IMR-90 (cell line): ENCODE results near the gene NADSYN1. TPM values are rescaled to one million over a fixed set of nuclear protein-coding genes. Genes with fewer than 3 reads are reported as not detected.

Experiments
- ATAC-seq: fragments of 200-7000 bp; cut with Tn5 transposase; 2 replicates; pipeline ENCODE4 v1.9.1; 2020; ENCODE audit warnings: low read depth, mild to moderate bottlenecking, moderate library complexity
- BruUV-seq: library from RNA; stranded (reverse); fragments of 400-500 nt; replicated peaks from 2 replicates; lab custom pipeline; 2021; lab: Mats Ljungman, UMichigan
- CTCF ChIA-PET: fragments of 300-600 bp; formaldehyde crosslinking; extraction: SDS; loops from one replicate; lab custom pipeline; 2021; ENCODE audit warnings: antibody characterized with exemption; lab: Yijun Ruan, JAX
- POLR2A ChIA-PET: fragments of 300-600 bp; sonication (Branson Sonifier 250); formaldehyde crosslinking; loops from one replicate; lab custom pipeline; 2022; ENCODE audit warnings: antibody characterized with exemption; ENCODE audit not compliant: unreplicated experiment; lab: Charles Lee
- DNase-seq: peaks from one replicate; pipeline ENCODE4 v3.0.0; 2013
- H2AFZ ChIP-seq: replicated peaks from 2 replicates; pipeline ENCODE3; 2013; ENCODE audit warnings: low read length, mild to moderate bottlenecking; ENCODE audit not compliant: poor library complexity
- H2AK5ac ChIP-seq: 2 replicates; pipeline ENCODE4 v1.6.1; 2013; ENCODE audit warnings: low read depth, low read length, inconsistent platforms
- H2AK9ac ChIP-seq: replicated peaks from 2 replicates; pipeline ENCODE3; 2013; ENCODE audit warnings: mild to moderate bottlenecking, low read depth, low read length, moderate library complexity; ENCODE audit not compliant: poor library complexity
- H2BK120ac ChIP-seq: 2 replicates; pipeline ENCODE4 v1.6.1; 2013; ENCODE audit warnings: low read depth, low read length, inconsistent platforms
- H2BK15ac ChIP-seq: 3 replicates; pipeline ENCODE4 v1.6.1; 2013; ENCODE audit warnings: low read depth, low read length, inconsistent platforms
- H2BK20ac ChIP-seq: 2 replicates; pipeline ENCODE4 v1.6.1; 2013; ENCODE audit warnings: low read depth, mild to moderate bottlenecking, inconsistent platforms, low read length, moderate library complexity
- H2BK5ac ChIP-seq: 2 replicates; pipeline ENCODE4 v1.6.1; 2013; ENCODE audit warnings: mild to moderate bottlenecking, low read depth, low read length, inconsistent platforms; ENCODE audit not compliant: poor library complexity, severe bottlenecking
- H3K14ac ChIP-seq: replicated peaks from 2 replicates; pipeline ENCODE4 v1.6.1; 2013; ENCODE audit warnings: low read depth, low read length, inconsistent platforms
- H3K18ac ChIP-seq: 2 replicates; pipeline ENCODE4 v1.6.1; 2013; ENCODE audit warnings: low read depth, low read length, control low read depth
- H3K23ac ChIP-seq: 2 replicates; pipeline ENCODE4 v1.6.1; 2013; ENCODE audit warnings: low read depth, low read length, inconsistent platforms
- H3K27ac ChIP-seq: 2 replicates; pipeline ENCODE4 v1.5.1; 2013; ENCODE audit warnings: mild to moderate bottlenecking, control low read depth, low read length; ENCODE audit not compliant: insufficient read depth
- H3K27me3 ChIP-seq: 2 replicates; pipeline ENCODE4 v1.6.1; 2013; ENCODE audit warnings: low read length; ENCODE audit not compliant: control insufficient read depth, insufficient read depth
- H3K36me3 ChIP-seq: 2 replicates; pipeline ENCODE4 v1.6.1; 2013; ENCODE audit warnings: low read length, mixed read lengths; ENCODE audit not compliant: control insufficient read depth, insufficient read depth
- H3K4ac ChIP-seq: 2 replicates; pipeline ENCODE4 v1.6.1; 2013; ENCODE audit warnings: low read depth, low read length, inconsistent platforms
- H3K4me1 ChIP-seq: 2 replicates; pipeline ENCODE4 v1.6.1; 2013; ENCODE audit warnings: low read length, mixed read lengths; ENCODE audit not compliant: control insufficient read depth, insufficient read depth
- H3K4me2 ChIP-seq: 2 replicates; pipeline ENCODE4 v1.6.1; 2013; ENCODE audit warnings: low read depth, mild to moderate bottlenecking, control low read depth, low read length, moderate library complexity
- H3K4me3 ChIP-seq: 2 replicates; pipeline ENCODE4 v1.5.1; 2013; ENCODE audit warnings: low read depth, mild to moderate bottlenecking, control low read depth, low read length, moderate library complexity; ENCODE audit not compliant: insufficient read depth
- H3K56ac ChIP-seq: 2 replicates; pipeline ENCODE4 v1.6.1; 2013; ENCODE audit warnings: low read length, inconsistent platforms; ENCODE audit not compliant: insufficient read depth; ENCODE audit errors: extremely low read depth
- H3K79me1 ChIP-seq, 2 experiments: 2 replicates each; pipeline ENCODE4 v1.6.1; 2013; ENCODE audit warnings: low read length in 2 of 2, inconsistent platforms in 1 of 2, low read depth in 1 of 2
- H3K9ac ChIP-seq: 2 replicates; pipeline ENCODE4 v1.6.1; 2013; ENCODE audit warnings: low read depth, low read length, control low read depth
- H3K9me1 ChIP-seq: 2 replicates; pipeline ENCODE4 v1.6.1; 2013; ENCODE audit warnings: low read length, inconsistent platforms; ENCODE audit not compliant: insufficient read depth
- H3K9me3 ChIP-seq: 2 replicates; pipeline ENCODE4 v1.6.1; 2013; ENCODE audit warnings: low read length; ENCODE audit not compliant: control insufficient read depth, insufficient read depth
- H4K20me1 ChIP-seq: 2 replicates; pipeline ENCODE4 v1.6.1; 2013; ENCODE audit warnings: low read length, inconsistent platforms; ENCODE audit not compliant: insufficient read depth
- H4K5ac ChIP-seq: 2 replicates; pipeline ENCODE4 v1.6.1; 2013; ENCODE audit warnings: mild to moderate bottlenecking, low read depth, low read length, control low read depth
- H4K8ac ChIP-seq, 2 experiments: 2 replicates each; pipeline ENCODE4 v1.6.1; 2013; ENCODE audit warnings: low read depth in 2 of 2, low read length in 2 of 2, control low read depth in 1 of 2, inconsistent platforms in 1 of 2
- H4K91ac ChIP-seq: 2 replicates; pipeline ENCODE4 v1.6.1; 2013; ENCODE audit warnings: low read depth, low read length, inconsistent platforms; ENCODE audit not compliant: insufficient read depth
- BHLHE40 ChIP-seq: fragments of 150-350 bp; IDR thresholded peaks from 2 replicates; pipeline ENCODE4 v1.6.1; 2016; ENCODE audit warnings: mild to moderate bottlenecking, low read depth, low read length
- CEBPB ChIP-seq: IDR thresholded peaks from 2 replicates; pipeline ENCODE4 v1.6.1; 2012; ENCODE audit warnings: low read depth, low read length, improper control_type of control experiment
- CHD1 ChIP-seq: IDR thresholded peaks from 2 replicates; pipeline ENCODE4 v1.6.1; 2012; ENCODE audit warnings: low read depth, low read length, improper control_type of control experiment
- CTCF ChIP-seq: conservative IDR thresholded peaks from 2 replicates; pipeline ENCODE4 v1.5.1; 2012; ENCODE audit warnings: mild to moderate bottlenecking, low read depth, low read length, improper control_type of control experiment
- ELK1 ChIP-seq: fragments of 150-350 bp; IDR thresholded peaks from 2 replicates; pipeline ENCODE4 v1.6.1; 2016; ENCODE audit warnings: low read depth, mild to moderate bottlenecking, low read length, moderate library complexity, borderline replicate concordance
- FOS ChIP-seq: fragments of 150-350 bp; IDR thresholded peaks from 2 replicates; pipeline ENCODE4 v1.6.1; 2016; ENCODE audit warnings: low read depth, low read length
- MAFK ChIP-seq: IDR thresholded peaks from 2 replicates; pipeline ENCODE4 v1.6.1; 2012; ENCODE audit warnings: low read depth, low read length, improper control_type of control experiment
- MAZ ChIP-seq: IDR thresholded peaks from 2 replicates; pipeline ENCODE4 v1.6.1; 2012; ENCODE audit warnings: low read depth, mild to moderate bottlenecking, low read length, improper control_type of control experiment, moderate library complexity, borderline replicate concordance
- MXI1 ChIP-seq: IDR thresholded peaks from 2 replicates; pipeline ENCODE4 v1.6.1; 2012; ENCODE audit warnings: low read depth, mild to moderate bottlenecking, low read length, moderate library complexity, borderline replicate concordance
- NFE2L2 ChIP-seq: fragments of 150-350 bp; IDR thresholded peaks from 2 replicates; pipeline ENCODE4 v1.6.1; 2016; ENCODE audit warnings: low read depth, mild to moderate bottlenecking, low read length
- POLR2A ChIP-seq: IDR thresholded peaks from 2 replicates; pipeline ENCODE4 v1.6.1; 2012; ENCODE audit warnings: mild to moderate bottlenecking, low read depth, low read length
- RAD21 ChIP-seq: IDR thresholded peaks from 2 replicates; pipeline ENCODE4 v1.6.1; 2012; ENCODE audit warnings: low read length, improper control_type of control experiment
- RCOR1 ChIP-seq: IDR thresholded peaks from 2 replicates; pipeline ENCODE4 v1.6.1; 2012; ENCODE audit warnings: mild to moderate bottlenecking, low read length, improper control_type of control experiment; ENCODE audit not compliant: insufficient replicate concordance
- RFX5 ChIP-seq: IDR thresholded peaks from 2 replicates; pipeline ENCODE4 v1.8.0; 2012; ENCODE audit warnings: low read depth, mild to moderate bottlenecking, low read length, moderate library complexity
- SMC3 ChIP-seq: fragments of 150-350 bp; IDR thresholded peaks from 2 replicates; pipeline ENCODE4 v1.6.1; 2016; ENCODE audit warnings: low read depth, mild to moderate bottlenecking, antibody characterized with exemption, low read length, moderate library complexity
- USF2 ChIP-seq: fragments of 150-350 bp; IDR thresholded peaks from 2 replicates; pipeline ENCODE4 v1.6.1; 2017; ENCODE audit warnings: mild to moderate bottlenecking, antibody characterized with exemption, low read length, low read depth
- WGBS, 2 experiments: methylation state at CpG; one replicate each; pipeline versions ENCODE4 v1.1.5 to v1.1.7; 2013; ENCODE audit warnings: missing lambda C conversion rate in 2 of 2; ENCODE audit not compliant: insufficient read length in 1 of 2; ENCODE audit errors: extremely low coverage in 2 of 2; 5-methylcytosine and 5-hydroxymethylcytosine counted together
- dilution Hi-C: fragments of 300-500 bp; cut with HindIII; formaldehyde crosslinking; loops from one replicate; pipeline ENCODE4 v1.14.3; 2018; ENCODE audit warnings: low sequenced_read_pairs; ENCODE audit not compliant: unreplicated experiment
- in situ Hi-C: fragments of 300-500 bp; cut with MboI; formaldehyde crosslinking; loops from 3 replicates; pipeline ENCODE4 v1.14.3; 2019; ENCODE audit warnings: low sequenced_read_pairs, inconsistent platforms, mixed read lengths
- intact Hi-C: fragments of 100-400 bp; cut with micrococcal nuclease; formaldehyde crosslinking; loops from 2 replicates; pipeline ENCODE4 v1.10.0; 2022
- polyA plus RNA-seq, 3 experiments: library from polyadenylated mRNA; depleted of rRNA; stranded (reverse); fragments of >200 nt; gene quantifications; 2 replicates each; pipeline ENCODE4 v1.2.3, GENCODE V29; 2012; ENCODE audit warnings: low replicate concordance in 1 of 3
- total RNA-seq: library from RNA; depleted of rRNA; stranded (reverse); fragments of >200 nt; gene quantifications from 2 replicates; pipeline ENCODE4 v1.2.3, GENCODE V29; 2012

The NADSYN1 gene
- total and polyA plus RNA-seq, 2 of the 4 experiments (the other 2 are of a cell fraction): 69.5 to 70.4 TPM

- no peak overlapping the region for H3K56ac ChIP-seq
- no peak for ATAC-seq
- ChIA-PET CTCF (no interaction called here), POLR2A (no interaction called here)
- WGBS, 2 experiments: no CpG with 5 or more reads among the region's 2 CpGs
- intact Hi-C loops (loop anchor here (1.0 kb wide), 1 partner anchor 37 kb away; no protein-coding TSS in a partner anchor), in situ Hi-C loops (no loop called here), dilution Hi-C loops (no loop called here)
- H3K9me3 ChIP-seq: no peaks in the 10 kb centered on the region
- no peak overlapping the region for H2BK20ac ChIP-seq
- H4K91ac ChIP-seq: no peak overlapping the region
- no peak overlapping the region for H3K4me3 ChIP-seq
- no peak overlapping the region for H3K27ac ChIP-seq
- H3K9ac ChIP-seq: no peak overlapping the region
- H3K36me3 ChIP-seq: no peaks in the 10 kb centered on the region
- no peak overlapping the region for H3K23ac ChIP-seq
- no peak for DNase-seq
- H4K8ac ChIP-seq: no peak overlapping the region
- no peak overlapping the region for H3K14ac ChIP-seq
- BruUV-seq: no TSS peak
- H2BK5ac ChIP-seq: no peak overlapping the region
- no peak overlapping the region for H4K5ac ChIP-seq
- H2AK9ac ChIP-seq: no peak overlapping the region
- H3K4ac ChIP-seq: no peak overlapping the region
- no peaks in the 10 kb centered on the region for H3K9me1 ChIP-seq
- H3K4me1 ChIP-seq: no peaks in the 10 kb centered on the region
- H3K27me3 ChIP-seq: 0 out of 2 replicates have a peak, but pooled peaks cover 1% of the 10 kb centered on the region
- no peaks in the 10 kb centered on the region for H3K79me1 ChIP-seq
- H2BK15ac ChIP-seq: no peak overlapping the region
- TF ChIP-seq CEBPB (no peak), MXI1 (no peak), MAFK (no peak), RFX5 (no peak), RAD21 (no peak), FOS (no peak), SMC3 (no peak), MAZ (no peak), USF2 (no peak), NFE2L2 (no peak), ELK1 (no peak), CTCF (no peak), RCOR1 (no peak), POLR2A (no peak), BHLHE40 (no peak), CHD1 (no peak)
- H2BK120ac ChIP-seq: no peak overlapping the region
- H2AFZ ChIP-seq: no peak overlapping the region
- H4K20me1 ChIP-seq: no peaks in the 10 kb centered on the region
- H3K18ac ChIP-seq: no peak overlapping the region
- no peak overlapping the region for H3K4me2 ChIP-seq
- H2AK5ac ChIP-seq: no peak overlapping the region
These were observed 73.0 kb downstream of the NADSYN1 start for GRCh38 chr11:71525938-71526495.
